GM21423 (cell line): ENCODE data around the gene PNLIP.

ENCODE experiments used
- ATAC-seq: cut with Tn5 transposase; IDR thresholded peaks from one replicate; pipeline ENCODE4 v1.9.1; 2021; ENCODE audit warnings: mild to moderate bottlenecking, moderate library complexity; ENCODE audit not compliant: unreplicated experiment

PNLIP gene

GRCh38 chr10:116545756-116546155 is at the start of gene PNLIP:
Gene PNLIP (plus strand): TSS chr10:116545931. CDS start chr10:116546093, 162 bp downstream.
- no peak for ATAC-seq

- no peak for ATAC-seq
Observed at GRCh38 chr10:116504786-116505185, 40.9 kb upstream of the PNLIP start.

GRCh38 chr10:116510565-116510964 is 35.2 kb upstream of the PNLIP start:
- ATAC-seq = no peak

GRCh38 chr10:116511365-116511764 is 34.4 kb upstream of the PNLIP start:
- ATAC-seq = no peak

- no peak for ATAC-seq
Observed at GRCh38 chr10:116521424-116522290, 24.1 kb upstream of the PNLIP start.

- ATAC-seq = no peak
Observed at GRCh38 chr10:116522803-116523381, 22.8 kb upstream of the PNLIP start.

GRCh38 chr10:116524736-116525135 is 21.0 kb upstream of the PNLIP start:
- ATAC-seq = no peak

GRCh38 chr10:116526219-116526618 is 19.5 kb upstream of the PNLIP start:
- ATAC-seq = no peak

- no peak for ATAC-seq
Observed at GRCh38 chr10:116536810-116537209, 8.9 kb upstream of the PNLIP start.

GRCh38 chr10:116538456-116538855 is 7.3 kb upstream of the PNLIP start:
- no peak for ATAC-seq

GRCh38 chr10:116538992-116539391 is 6.7 kb upstream of the PNLIP start:
- ATAC-seq = no peak

GRCh38 chr10:116540814-116541213 is 4.9 kb upstream of the PNLIP start:
- no peak for ATAC-seq

- no peak for ATAC-seq
Observed at GRCh38 chr10:116542007-116542677, 3.6 kb upstream of the PNLIP start.

- ATAC-seq = no peak
Observed at GRCh38 chr10:116545122-116545521, 609 bp upstream of the PNLIP start.

GRCh38 chr10:116548301-116548700 is 2.6 kb downstream of the PNLIP start:
- no peak for ATAC-seq

GRCh38 chr10:116553378-116553980 is 7.7 kb downstream of the PNLIP start:
- ATAC-seq = no peak

GRCh38 chr10:116554628-116555027 is 8.9 kb downstream of the PNLIP start:
- no peak for ATAC-seq

- no peak for ATAC-seq
Observed at GRCh38 chr10:116555880-116556279, 10.1 kb downstream of the PNLIP start.

- ATAC-seq = no peak
Observed at GRCh38 chr10:116557305-116557880, 11.7 kb downstream of the PNLIP start.

GRCh38 chr10:116565534-116565933 is 19.8 kb downstream of the PNLIP start:
- no peak for ATAC-seq

GRCh38 chr10:116566932-116567331 is 21.2 kb downstream of the PNLIP start:
- ATAC-seq = no peak
